ENCODE results near the gene MC3R. TPM values are rescaled to one million over a fixed set of nuclear protein-coding genes. Genes with fewer than 3 reads are reported as not detected.

MC3R gene
- total RNA-seq, 1 experiment from 2014 or later, result not detected

DNA sequence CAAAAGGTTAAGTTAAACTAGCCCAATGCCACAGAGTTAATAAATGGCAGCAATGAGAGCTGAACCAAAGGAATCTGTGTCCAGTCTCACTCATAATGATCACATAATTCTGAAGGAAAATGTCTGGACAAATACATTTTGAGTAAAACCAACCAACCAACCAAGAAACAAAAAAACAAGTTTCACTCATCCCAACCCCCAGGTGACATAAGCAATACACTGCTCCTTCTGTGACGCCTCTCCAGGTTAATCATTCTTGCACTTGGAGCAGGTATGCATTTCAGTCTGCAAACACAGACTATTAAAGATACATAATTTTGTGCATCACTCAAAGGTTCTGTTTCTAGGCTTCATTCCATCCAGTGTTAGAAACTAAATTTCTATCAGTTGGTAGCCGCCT, 35.2 kb upstream of the MC3R start:
- no TSS peak for BruUV-seq (replicated peaks)
- Histone ChIP-seq H3K9me2 (ENCODE audit: insufficient read depth) (no peaks in the 10 kb centered on the region), H3K27me3 (ENCODE audit: insufficient read depth, low read length) (no peaks in the 10 kb centered on the region), H3K4me1 (ENCODE audit: control insufficient read depth in 1 of 2, insufficient read depth in 2 of 2, low read length in 2 of 2) (no peaks in the 10 kb centered on the region), H3K9ac (ENCODE audit: low read length) (no peak overlapping the region), H2AFZ (ENCODE audit: low read depth, low read length, poor library complexity, severe bottlenecking) (no peak overlapping the region), H3K79me2 (ENCODE audit: insufficient read depth, low read length) (no peaks in the 10 kb centered on the region), H3K27ac (ENCODE audit: low read depth, low read length) (no peak overlapping the region), H3K4me2 (ENCODE audit: low read length) (no peak overlapping the region), H4K20me1 (ENCODE audit: insufficient read depth) (no peaks in the 10 kb centered on the region), H3K4me3 (replicated peaks in 1 of 2; ENCODE audit: low read depth in 1 of 2, low read length in 2 of 2) (no peak overlapping the region), H3K36me3 (ENCODE audit: control insufficient read depth in 1 of 2, insufficient read depth in 2 of 2, low read length in 2 of 2) (no peaks in the 10 kb centered on the region), H3K9me3 (ENCODE audit: control insufficient read depth in 1 of 2, insufficient read depth in 1 of 2, low read depth in 1 of 2, low read length in 2 of 2) (no peaks in the 10 kb centered on the region)
- TF ChIP-seq ZFX (IDR thresholded peaks at IDR 0.05) (no peak), SP1 (IDR thresholded peaks at IDR 0.05; ENCODE audit: low read depth) (no peak), JUND (IDR thresholded peaks at IDR 0.05) (no peak), CEBPB (IDR thresholded peaks at IDR 0.05; ENCODE audit: low read depth) (no peak), FOSL1 (IDR thresholded peaks at IDR 0.05; ENCODE audit: low read depth) (no peak), EZH2 (IDR thresholded peaks at IDR 0.05) (no peak), CTCF (IDR thresholded peaks at IDR 0.05 in 2 of 3, conservative IDR thresholded peaks at IDR 0.05 in 1 of 3; ENCODE audit: borderline replicate concordance in 1 of 3, insufficient read depth in 1 of 3, low read depth in 2 of 3, low read length in 2 of 3) (no peak), EGR1 (IDR thresholded peaks at IDR 0.05; ENCODE audit: low read depth) (no peak), POLR2AphosphoS5 (IDR thresholded peaks at IDR 0.05; ENCODE audit: low read depth, low read length) (no peak), SIN3A (IDR thresholded peaks at IDR 0.05; ENCODE audit: low read depth) (no peak), ELF1 (IDR thresholded peaks at IDR 0.05; ENCODE audit: borderline replicate concordance, low read depth) (no peak), CBX3 (IDR thresholded peaks at IDR 0.05; ENCODE audit: low read depth) (no peak), ZNF274 (IDR thresholded peaks at IDR 0.05; ENCODE audit: low read depth, low read length) (no peak), POLR2A (IDR thresholded peaks at IDR 0.05; ENCODE audit: borderline replicate concordance, extremely low read depth, insufficient read depth, insufficient read length) (no peak), RAD21 (IDR thresholded peaks at IDR 0.05; ENCODE audit: low read depth) (no peak), SRF (IDR thresholded peaks at IDR 0.05; ENCODE audit: low read depth) (no peak)
- TF ChIP-seq, protein P1, sequence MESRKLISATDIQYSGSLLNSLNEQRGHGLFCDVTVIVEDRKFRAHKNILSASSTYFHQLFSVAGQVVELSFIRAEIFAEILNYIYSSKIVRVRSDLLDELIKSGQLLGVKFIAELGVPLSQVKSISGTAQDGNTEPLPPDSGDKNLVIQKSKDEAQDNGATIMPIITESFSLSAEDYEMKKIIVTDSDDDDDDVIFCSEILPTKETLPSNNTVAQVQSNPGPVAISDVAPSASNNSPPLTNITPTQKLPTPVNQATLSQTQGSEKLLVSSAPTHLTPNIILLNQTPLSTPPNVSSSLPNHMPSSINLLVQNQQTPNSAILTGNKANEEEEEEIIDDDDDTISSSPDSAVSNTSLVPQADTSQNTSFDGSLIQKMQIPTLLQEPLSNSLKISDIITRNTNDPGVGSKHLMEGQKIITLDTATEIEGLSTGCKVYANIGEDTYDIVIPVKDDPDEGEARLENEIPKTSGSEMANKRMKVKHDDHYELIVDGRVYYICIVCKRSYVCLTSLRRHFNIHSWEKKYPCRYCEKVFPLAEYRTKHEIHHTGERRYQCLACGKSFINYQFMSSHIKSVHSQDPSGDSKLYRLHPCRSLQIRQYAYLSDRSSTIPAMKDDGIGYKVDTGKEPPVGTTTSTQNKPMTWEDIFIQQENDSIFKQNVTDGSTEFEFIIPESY (IDR thresholded peaks at IDR 0.05; ENCODE audit: extremely low read depth, insufficient replicate concordance, low read length), result no peak
- TF ChIP-seq, protein P2, sequence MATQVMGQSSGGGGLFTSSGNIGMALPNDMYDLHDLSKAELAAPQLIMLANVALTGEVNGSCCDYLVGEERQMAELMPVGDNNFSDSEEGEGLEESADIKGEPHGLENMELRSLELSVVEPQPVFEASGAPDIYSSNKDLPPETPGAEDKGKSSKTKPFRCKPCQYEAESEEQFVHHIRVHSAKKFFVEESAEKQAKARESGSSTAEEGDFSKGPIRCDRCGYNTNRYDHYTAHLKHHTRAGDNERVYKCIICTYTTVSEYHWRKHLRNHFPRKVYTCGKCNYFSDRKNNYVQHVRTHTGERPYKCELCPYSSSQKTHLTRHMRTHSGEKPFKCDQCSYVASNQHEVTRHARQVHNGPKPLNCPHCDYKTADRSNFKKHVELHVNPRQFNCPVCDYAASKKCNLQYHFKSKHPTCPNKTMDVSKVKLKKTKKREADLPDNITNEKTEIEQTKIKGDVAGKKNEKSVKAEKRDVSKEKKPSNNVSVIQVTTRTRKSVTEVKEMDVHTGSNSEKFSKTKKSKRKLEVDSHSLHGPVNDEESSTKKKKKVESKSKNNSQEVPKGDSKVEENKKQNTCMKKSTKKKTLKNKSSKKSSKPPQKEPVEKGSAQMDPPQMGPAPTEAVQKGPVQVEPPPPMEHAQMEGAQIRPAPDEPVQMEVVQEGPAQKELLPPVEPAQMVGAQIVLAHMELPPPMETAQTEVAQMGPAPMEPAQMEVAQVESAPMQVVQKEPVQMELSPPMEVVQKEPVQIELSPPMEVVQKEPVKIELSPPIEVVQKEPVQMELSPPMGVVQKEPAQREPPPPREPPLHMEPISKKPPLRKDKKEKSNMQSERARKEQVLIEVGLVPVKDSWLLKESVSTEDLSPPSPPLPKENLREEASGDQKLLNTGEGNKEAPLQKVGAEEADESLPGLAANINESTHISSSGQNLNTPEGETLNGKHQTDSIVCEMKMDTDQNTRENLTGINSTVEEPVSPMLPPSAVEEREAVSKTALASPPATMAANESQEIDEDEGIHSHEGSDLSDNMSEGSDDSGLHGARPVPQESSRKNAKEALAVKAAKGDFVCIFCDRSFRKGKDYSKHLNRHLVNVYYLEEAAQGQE (IDR thresholded peaks at IDR 0.05; ENCODE audit: low read depth), result no peak
- TF ChIP-seq, protein P3, sequence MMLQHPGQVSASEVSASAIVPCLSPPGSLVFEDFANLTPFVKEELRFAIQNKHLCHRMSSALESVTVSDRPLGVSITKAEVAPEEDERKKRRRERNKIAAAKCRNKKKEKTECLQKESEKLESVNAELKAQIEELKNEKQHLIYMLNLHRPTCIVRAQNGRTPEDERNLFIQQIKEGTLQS (IDR thresholded peaks at IDR 0.05), result no peak
- ChIA-PET RAD21 (ENCODE audit: low non-redundant PET in 1 of 2, low total read pairs in 2 of 2, uncharacterized antibody in 2 of 2, unreplicated experiment in 2 of 2) (no interaction called here), POLR2A (no interaction called here), CTCF (no interaction called here)
- intact Hi-C loops (cut with micrococcal nuclease), result no loop called here
- no peak for ATAC-seq
- DNase-seq (ENCODE audit: low read depth, low spot score), result no peak
